NCI-H2196 treated with DMSO at 0.1 percent for 48 hours (cell line): ENCODE measurements around the gene PALB2.

ENCODE experiments used
- DNase-seq: peaks from one replicate; lab custom pipeline; 2025; ENCODE audit not compliant: unreplicated experiment; lab: John Stamatoyannopoulos, UW

PALB2 gene

GRCh38 chr16:23640931-23641765 is at the start of gene PALB2, which contains the start of gene DCTN5:
TSS of gene PALB2 (minus strand) at chr16:23641310. CDS start at chr16:23641157, 153 bp downstream.
TSS of gene DCTN5 (plus strand) at chr16:23641466. CDS start at chr16:23641543, 77 bp downstream.
- peak; percentile 95 for DNase-seq

DNA sequence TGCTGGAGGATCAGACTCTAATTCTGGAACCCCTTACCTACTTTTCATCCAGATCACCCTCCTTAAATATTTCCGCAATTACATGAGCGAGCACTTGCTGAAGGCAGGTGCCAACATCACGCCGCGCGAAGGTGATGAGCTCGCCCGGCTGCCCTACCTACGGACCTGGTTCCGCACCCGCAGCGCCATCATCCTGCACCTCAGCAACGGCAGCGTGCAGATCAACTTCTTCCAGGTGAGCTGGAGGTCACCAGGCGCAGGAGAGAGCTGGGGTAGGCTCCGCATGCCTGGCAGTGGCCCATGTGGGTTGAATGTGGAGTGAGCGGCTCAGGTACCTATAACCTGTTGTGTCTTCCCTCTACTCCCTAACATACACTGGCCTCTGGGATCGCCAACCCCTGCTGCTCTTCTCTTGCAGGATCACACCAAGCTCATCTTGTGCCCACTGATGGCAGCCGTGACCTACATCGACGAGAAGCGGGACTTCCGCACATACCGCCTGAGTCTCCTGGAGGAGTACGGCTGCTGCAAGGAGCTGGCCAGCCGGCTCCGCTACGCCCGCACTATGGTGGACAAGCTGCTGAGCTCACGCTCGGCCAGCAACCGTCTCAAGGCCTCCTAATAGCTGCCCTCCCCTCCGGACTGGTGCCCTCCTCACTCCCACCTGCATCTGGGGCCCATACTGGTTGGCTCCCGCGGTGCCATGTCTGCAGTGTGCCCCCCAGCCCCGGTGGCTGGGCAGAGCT is 48.5 kb upstream of the PALB2 start:
- DNase-seq, result no peak

GRCh38 chr16:23687034-23687808 is 46.1 kb upstream of the PALB2 start:
- no peak for DNase-seq

GRCh38 chr16:23683487-23683886 is 42.4 kb upstream of the PALB2 start:
- no peak for DNase-seq

DNA sequence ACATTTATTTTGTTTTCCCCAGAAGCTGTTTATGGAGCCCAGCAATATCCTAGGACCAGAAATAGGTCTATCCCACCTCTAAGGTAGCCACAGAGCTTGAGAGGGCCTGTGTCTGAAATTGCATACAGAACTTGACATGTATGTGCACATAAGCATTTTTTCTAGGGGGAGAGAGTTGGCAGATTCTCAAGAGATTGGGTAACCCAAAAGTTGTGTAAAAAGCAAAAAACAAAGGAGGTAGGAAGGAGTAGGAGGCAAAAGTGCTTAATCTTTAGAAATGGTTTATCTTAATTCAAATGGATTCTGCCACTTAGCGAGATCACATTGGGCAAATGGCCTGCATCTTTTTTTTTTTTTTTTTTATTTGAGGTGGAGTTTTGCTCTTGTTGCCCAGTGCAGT is 41.1 kb upstream of the PALB2 start:
- no peak for DNase-seq

GRCh38 chr16:23679986-23680336 is 38.9 kb upstream of the PALB2 start:
- DNase-seq, result no peak

DNA sequence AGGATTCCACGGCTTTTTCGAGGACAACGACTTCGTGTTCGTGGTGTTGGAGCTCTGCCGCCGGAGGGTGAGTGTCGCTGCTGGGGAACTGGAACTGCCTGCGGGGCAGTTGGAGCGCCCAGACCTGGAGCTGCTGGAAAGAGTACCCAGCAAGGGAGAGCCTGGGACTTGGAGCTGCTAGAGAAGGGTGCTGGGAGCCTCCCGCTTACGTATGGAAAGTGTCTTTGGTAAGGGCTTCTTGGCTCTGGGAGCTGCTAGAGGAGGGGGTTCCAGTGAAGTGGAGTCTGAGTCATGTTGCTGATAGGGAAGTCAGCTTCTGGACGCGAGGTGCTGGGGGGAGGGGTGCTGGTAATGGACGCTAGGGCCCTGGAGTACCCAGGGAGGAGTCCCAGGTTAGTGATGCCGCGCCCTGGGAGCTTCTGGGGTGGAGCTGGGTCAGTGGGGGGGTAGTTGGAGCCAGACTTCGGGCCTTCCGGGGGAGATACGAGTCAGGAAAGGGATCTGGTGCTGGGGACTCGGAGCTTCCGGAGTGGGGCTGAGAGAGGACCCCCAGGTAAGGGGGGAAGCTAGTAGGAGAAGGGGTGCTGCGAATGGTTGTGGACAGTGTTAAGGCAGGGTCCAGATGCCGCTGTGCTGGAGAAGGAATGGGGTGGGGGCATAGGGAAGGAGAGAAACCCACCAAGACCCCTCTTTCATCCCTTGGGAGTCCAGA is 38.3 kb upstream of the PALB2 start:
- no peak for DNase-seq

GRCh38 chr16:23678430-23679273 is 37.5 kb upstream of the PALB2 start, which contains the start of gene PLK1:
TSS of gene PLK1 (plus strand) at chr16:23678889. CDS start at chr16:23678933, 44 bp downstream.
- DNase-seq, result peak; percentile 75

- DNase-seq, result no peak
Observed at GRCh38 chr16:23676924-23677480, 35.9 kb upstream of the PALB2 start.

DNA sequence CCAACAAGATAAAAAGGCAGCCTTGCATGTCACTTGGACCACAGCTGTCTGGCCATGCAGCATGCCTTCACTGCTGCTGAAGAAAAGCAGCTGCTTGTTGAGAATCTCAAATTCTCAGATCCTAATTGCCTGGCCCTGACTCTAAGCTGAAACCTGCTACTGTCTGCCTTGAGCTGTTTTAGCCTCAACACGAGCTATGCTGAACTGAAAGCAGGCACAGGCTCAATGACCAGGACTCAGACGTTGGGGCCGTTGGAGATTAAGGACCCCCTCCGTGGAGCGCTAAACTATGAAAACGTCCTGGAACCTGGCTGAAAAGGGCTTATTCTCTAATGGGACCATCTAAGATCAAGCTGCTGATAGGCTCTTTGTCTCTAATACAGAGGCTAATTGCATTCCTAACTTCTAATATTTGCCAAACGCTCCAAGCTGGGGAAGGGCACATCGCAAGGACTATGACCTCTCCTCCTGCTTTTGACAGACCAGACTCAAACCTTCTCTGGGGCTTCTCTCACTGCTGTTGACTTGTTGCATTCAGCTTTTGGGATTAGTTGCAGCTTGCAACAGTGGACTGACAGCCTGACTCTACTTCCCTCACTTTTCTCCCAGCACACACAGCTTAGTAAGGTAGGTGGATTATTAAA is 33.0 kb upstream of the PALB2 start:
- no peak for DNase-seq

DNA sequence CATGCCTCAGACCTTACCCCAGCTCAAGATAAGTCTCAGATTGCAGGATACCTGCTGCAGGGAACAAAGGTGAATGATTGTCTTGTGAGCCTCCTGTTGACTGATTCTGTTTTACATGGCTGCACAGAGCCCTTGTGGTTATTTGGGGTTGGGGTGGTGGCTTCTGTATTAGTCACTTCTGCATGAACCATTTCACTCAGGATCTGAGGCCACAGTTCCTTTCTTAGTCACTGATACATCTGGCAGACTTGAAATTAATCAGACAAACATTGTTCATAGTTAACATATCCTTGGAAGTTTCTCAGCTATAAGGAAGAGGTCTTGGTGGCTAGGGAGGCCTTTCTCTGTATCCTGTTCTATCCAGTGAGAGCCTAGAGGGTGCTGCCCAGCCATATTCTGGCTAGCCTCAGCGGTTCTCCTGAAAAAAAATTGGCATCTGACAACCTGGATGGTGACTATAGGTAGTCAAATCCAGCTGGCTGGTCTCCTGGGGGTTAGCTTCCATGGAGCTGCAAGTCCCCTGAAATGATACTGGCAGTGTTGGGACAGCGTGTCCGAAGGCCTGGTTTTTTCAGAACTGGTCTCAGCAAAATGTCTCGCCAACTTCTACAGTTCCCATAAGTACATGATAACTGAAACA is 29.1 kb upstream of the PALB2 start:
- no peak for DNase-seq

GRCh38 chr16:23668873-23669272 is 27.8 kb upstream of the PALB2 start:
- no peak for DNase-seq

DNA sequence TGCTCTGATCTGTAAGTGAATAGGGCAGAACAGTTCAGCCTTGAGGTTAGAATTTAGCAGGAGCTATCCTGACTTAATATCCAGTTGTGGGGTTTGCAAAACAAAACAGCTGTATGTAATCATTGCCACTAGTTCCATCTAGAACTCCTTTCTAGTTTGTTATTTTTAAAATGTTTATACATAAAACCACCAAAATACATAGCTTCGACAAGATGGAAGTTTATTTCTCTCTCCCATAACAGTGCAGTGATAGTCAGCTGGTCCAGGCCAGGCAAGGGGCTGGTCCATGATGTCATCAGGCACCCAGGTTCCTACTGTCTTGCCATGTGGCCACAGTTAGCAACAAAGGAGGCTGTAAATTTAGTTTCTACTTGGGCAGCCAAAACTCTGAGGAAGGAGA is 27.1 kb upstream of the PALB2 start:
- no peak for DNase-seq

DNA sequence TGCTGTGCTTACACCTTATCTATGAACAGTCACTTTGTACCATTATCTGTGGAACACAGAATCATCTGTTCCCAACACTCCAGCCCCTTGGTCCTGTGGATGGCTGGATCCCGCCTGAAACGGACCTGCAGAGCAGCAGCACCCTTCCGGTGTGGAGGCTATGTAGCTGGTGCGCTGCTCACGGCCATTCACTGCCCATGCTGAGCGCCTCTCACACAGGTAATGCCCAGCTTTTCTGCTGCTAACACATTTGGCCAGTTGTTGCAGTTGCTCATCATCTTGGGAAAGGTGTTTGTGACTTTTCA is 26.2 kb upstream of the PALB2 start:
- no peak for DNase-seq

- no peak for DNase-seq
Observed at GRCh38 chr16:23666571-23667354, 25.7 kb upstream of the PALB2 start.

- DNase-seq, result no peak
Observed at GRCh38 chr16:23663918-23664317, 22.8 kb upstream of the PALB2 start.

- no peak for DNase-seq
Observed at GRCh38 chr16:23651943-23652468, 10.9 kb upstream of the PALB2 start.
